Measurements from ENCODE around the gene PADI3.

PADI3 gene

GRCh38 chr1:17248781-17249180 lies at the start of gene PADI3:
Gene PADI3 (plus strand): TSS chr1:17249098. CDS start chr1:17249138, 40 bp downstream.
- Histone ChIP-seq H3K9me3 (ENCODE audit: control insufficient read depth, low read length) (no peaks in the 10 kb centered on the region), H3K4me3 (ENCODE audit: low read length) (no peak within 1 kb of the TSS), H3K27me3 (replicated peaks; ENCODE audit: control insufficient read depth, insufficient read depth, low read length) (peaks cover 49% of the 10 kb centered on the region), H3K4me1 (ENCODE audit: control insufficient read depth, insufficient read depth, low read length) (no peaks in the 10 kb centered on the region), H3K36me3 (ENCODE audit: control insufficient read depth, insufficient read depth, low read length, severe bottlenecking) (no peaks in the 10 kb centered on the region), H3K9ac (ENCODE audit: low read length) (no peak within 1 kb of the TSS)
- DNase-seq (ENCODE audit: low read depth): no peak

GRCh38 chr1:17199267-17200044 lies 49.4 kb upstream of the PADI3 start:
- no peaks in the 10 kb centered on the region for H3K9me3 ChIP-seq (ENCODE audit: control insufficient read depth, low read length)
- no peaks in the 10 kb centered on the region for H3K36me3 ChIP-seq (ENCODE audit: control insufficient read depth, insufficient read depth, low read length, severe bottlenecking)
- H3K4me1 ChIP-seq (ENCODE audit: control insufficient read depth, insufficient read depth, low read length): no peaks in the 10 kb centered on the region
- H3K9ac ChIP-seq (ENCODE audit: low read length): no peak overlapping the region
- DNase-seq (ENCODE audit: low read depth): no peak
- peaks cover 58% of the 10 kb centered on the region for H3K27me3 ChIP-seq (replicated peaks; ENCODE audit: control insufficient read depth, insufficient read depth, low read length)
- H3K4me3 ChIP-seq (ENCODE audit: low read length): no peak overlapping the region

GRCh38 chr1:17200246-17200645 lies 48.7 kb upstream of the PADI3 start:
- H3K36me3 ChIP-seq (ENCODE audit: control insufficient read depth, insufficient read depth, low read length, severe bottlenecking): no peaks in the 10 kb centered on the region
- no peaks in the 10 kb centered on the region for H3K9me3 ChIP-seq (ENCODE audit: control insufficient read depth, low read length)
- H3K4me1 ChIP-seq (ENCODE audit: control insufficient read depth, insufficient read depth, low read length): no peaks in the 10 kb centered on the region
- DNase-seq (ENCODE audit: low read depth): no peak
- no peak overlapping the region for H3K9ac ChIP-seq (ENCODE audit: low read length)
- peaks cover 66% of the 10 kb centered on the region for H3K27me3 ChIP-seq (replicated peaks; ENCODE audit: control insufficient read depth, insufficient read depth, low read length)
- H3K4me3 ChIP-seq (ENCODE audit: low read length): no peak overlapping the region

GRCh38 chr1:17200756-17201155 lies 48.1 kb upstream of the PADI3 start:
- H3K9ac ChIP-seq (ENCODE audit: low read length): no peak overlapping the region
- H3K36me3 ChIP-seq (ENCODE audit: control insufficient read depth, insufficient read depth, low read length, severe bottlenecking): no peaks in the 10 kb centered on the region
- H3K4me3 ChIP-seq (ENCODE audit: low read length): no peak overlapping the region
- DNase-seq (ENCODE audit: low read depth): no peak
- no peaks in the 10 kb centered on the region for H3K4me1 ChIP-seq (ENCODE audit: control insufficient read depth, insufficient read depth, low read length)
- H3K9me3 ChIP-seq (ENCODE audit: control insufficient read depth, low read length): no peaks in the 10 kb centered on the region
- H3K27me3 ChIP-seq (replicated peaks; ENCODE audit: control insufficient read depth, insufficient read depth, low read length): peaks cover 71% of the 10 kb centered on the region

- H3K9me3 ChIP-seq (ENCODE audit: control insufficient read depth, low read length): no peaks in the 10 kb centered on the region
- no peak for DNase-seq (ENCODE audit: low read depth)
- H3K36me3 ChIP-seq (ENCODE audit: control insufficient read depth, insufficient read depth, low read length, severe bottlenecking): no peaks in the 10 kb centered on the region
- no peak overlapping the region for H3K4me3 ChIP-seq (ENCODE audit: low read length)
- H3K9ac ChIP-seq (ENCODE audit: low read length): no peak overlapping the region
- H3K27me3 ChIP-seq (replicated peaks; ENCODE audit: control insufficient read depth, insufficient read depth, low read length): peaks cover 71% of the 10 kb centered on the region
- no peaks in the 10 kb centered on the region for H3K4me1 ChIP-seq (ENCODE audit: control insufficient read depth, insufficient read depth, low read length)
Measured at GRCh38 chr1:17201201-17202021, 47.5 kb upstream of the PADI3 start.

GRCh38 chr1:17204546-17205440 lies 44.1 kb upstream of the PADI3 start, which contains the start of gene PADI1:
Gene PADI1 (plus strand): TSS chr1:17205128. CDS start chr1:17205218, 90 bp downstream.
- H3K27me3 ChIP-seq (replicated peaks; ENCODE audit: control insufficient read depth, insufficient read depth, low read length): peaks cover 70% of the 10 kb centered on the region
- no peak for DNase-seq (ENCODE audit: low read depth)
- no peaks in the 10 kb centered on the region for H3K9me3 ChIP-seq (ENCODE audit: control insufficient read depth, low read length)
- no peak within 1 kb of the TSS for H3K9ac ChIP-seq (ENCODE audit: low read length)
- no peaks in the 10 kb centered on the region for H3K4me1 ChIP-seq (ENCODE audit: control insufficient read depth, insufficient read depth, low read length)
- H3K4me3 ChIP-seq (ENCODE audit: low read length): no peak within 1 kb of the TSS
- no peaks in the 10 kb centered on the region for H3K36me3 ChIP-seq (ENCODE audit: control insufficient read depth, insufficient read depth, low read length, severe bottlenecking)

- H3K27me3 ChIP-seq (replicated peaks; ENCODE audit: control insufficient read depth, insufficient read depth, low read length): peaks cover 67% of the 10 kb centered on the region
- H3K4me1 ChIP-seq (ENCODE audit: control insufficient read depth, insufficient read depth, low read length): no peaks in the 10 kb centered on the region
- no peaks in the 10 kb centered on the region for H3K9me3 ChIP-seq (ENCODE audit: control insufficient read depth, low read length)
- DNase-seq (ENCODE audit: low read depth): no peak
- no peak overlapping the region for H3K9ac ChIP-seq (ENCODE audit: low read length)
- H3K4me3 ChIP-seq (ENCODE audit: low read length): no peak overlapping the region
- no peaks in the 10 kb centered on the region for H3K36me3 ChIP-seq (ENCODE audit: control insufficient read depth, insufficient read depth, low read length, severe bottlenecking)
Measured at GRCh38 chr1:17205652-17206051, 43.2 kb upstream of the PADI3 start.

GRCh38 chr1:17206196-17206595 lies 42.7 kb upstream of the PADI3 start:
- Histone ChIP-seq H3K9me3 (ENCODE audit: control insufficient read depth, low read length) (no peaks in the 10 kb centered on the region), H3K4me1 (ENCODE audit: control insufficient read depth, insufficient read depth, low read length) (no peaks in the 10 kb centered on the region), H3K4me3 (ENCODE audit: low read length) (no peak overlapping the region), H3K36me3 (ENCODE audit: control insufficient read depth, insufficient read depth, low read length, severe bottlenecking) (no peaks in the 10 kb centered on the region), H3K27me3 (replicated peaks; ENCODE audit: control insufficient read depth, insufficient read depth, low read length) (peaks cover 65% of the 10 kb centered on the region), H3K9ac (ENCODE audit: low read length) (no peak overlapping the region)
- no peak for DNase-seq (ENCODE audit: low read depth)

GRCh38 chr1:17207046-17207445 lies 41.9 kb upstream of the PADI3 start:
- no peak overlapping the region for H3K9ac ChIP-seq (ENCODE audit: low read length)
- no peak overlapping the region for H3K4me3 ChIP-seq (ENCODE audit: low read length)
- no peak for DNase-seq (ENCODE audit: low read depth)

GRCh38 chr1:17207540-17207939 lies 41.4 kb upstream of the PADI3 start:
- Histone ChIP-seq H3K27me3 (replicated peaks; ENCODE audit: control insufficient read depth, insufficient read depth, low read length) (peaks cover 60% of the 10 kb centered on the region), H3K9ac (ENCODE audit: low read length) (no peak overlapping the region), H3K4me3 (ENCODE audit: low read length) (no peak overlapping the region), H3K4me1 (ENCODE audit: control insufficient read depth, insufficient read depth, low read length) (peaks cover 2% of the 10 kb centered on the region), H3K36me3 (ENCODE audit: control insufficient read depth, insufficient read depth, low read length, severe bottlenecking) (no peaks in the 10 kb centered on the region), H3K9me3 (ENCODE audit: control insufficient read depth, low read length) (no peaks in the 10 kb centered on the region)
- no peak for DNase-seq (ENCODE audit: low read depth)

More at GRCh38 chr1:17207046-17207445, 41.9 kb upstream of the PADI3 start:
- Histone ChIP-seq H3K4me1 (ENCODE audit: control insufficient read depth, insufficient read depth, low read length) (no peaks in the 10 kb centered on the region), H3K27me3 (replicated peaks; ENCODE audit: control insufficient read depth, insufficient read depth, low read length) (peaks cover 60% of the 10 kb centered on the region), H3K9me3 (ENCODE audit: control insufficient read depth, low read length) (no peaks in the 10 kb centered on the region), H3K36me3 (ENCODE audit: control insufficient read depth, insufficient read depth, low read length, severe bottlenecking) (no peaks in the 10 kb centered on the region)
